Stomach (tissue), 9 donors: Measurements from ENCODE around the gene CARD10. TPM values are rescaled to one million over a fixed set of nuclear protein-coding genes. Genes with fewer than 3 reads are reported as not detected.
A peak's percentile ranks its signal among the peaks of the same experiment; 100 is the strongest.

Experiments used
- DNase-seq, 2 donors: peaks; one replicate each; pipeline versions ENCODE4 v3.0.0 to v3.0.0-alpha.2; 2013 to 2019
- H3K27ac ChIP-seq, 5 donors: fragments of 200-600 bp in 4 of 5; sonication (generic) in 4 of 5; one replicate each; pipeline ENCODE4 v1.5.1; 2013 to 2019; ENCODE audit warnings: mild to moderate bottlenecking in 1 of 5, moderate library complexity in 1 of 5
- H3K27me3 ChIP-seq, 3 donors: fragments of 200-600 bp; sonication (generic); one replicate each; pipeline ENCODE4 v1.5.1; 2017 to 2019; ENCODE audit warnings: mixed run types in 1 of 3
- H3K36me3 ChIP-seq, 4 donors: fragments of 200-600 bp; sonication (generic); 1 replicate in 3 of 4; 2 replicates in 1 of 4; pipeline ENCODE4 v1.5.1; 2016 to 2019
- H3K4me1 ChIP-seq, 4 donors: fragments of 200-600 bp; sonication (generic); one replicate each; pipeline ENCODE4 v1.5.1; 2016 to 2019
- H3K4me3 ChIP-seq, 4 donors: fragments of 200-600 bp; sonication (generic) in 3 of 4; one replicate each; pipeline ENCODE4 v1.5.1; 2016 to 2019; ENCODE audit warnings: mild to moderate bottlenecking in 1 of 4
- H3K9me3 ChIP-seq, 4 donors: fragments of 200-600 bp; sonication (generic); one replicate each; pipeline ENCODE4 v1.5.1; 2016 to 2019
- CTCF ChIP-seq, 7 experiments: fragments of 450-650 bp in 4 of 7; fragments of 200-600 bp in 3 of 7; sonication (generic) in 3 of 7; IDR thresholded peaks; one replicate each; pipeline ENCODE4 v1.5.1; 2016 to 2019; ENCODE audit warnings: antibody characterized with exemption in 7 of 7, control low read depth in 2 of 7, mild to moderate bottlenecking in 1 of 7
- EP300 ChIP-seq: sonication (generic); formaldehyde crosslinking; IDR thresholded peaks from one replicate; pipeline ENCODE4 v1.6.1; 2017; ENCODE audit warnings: antibody characterized with exemption
- POLR2A ChIP-seq, 4 donors: fragments of 450-650 bp; IDR thresholded peaks; one replicate each; pipeline ENCODE4 v1.6.1; 2016; ENCODE audit warnings: antibody characterized with exemption in 4 of 4, control low read depth in 2 of 4, mild to moderate bottlenecking in 1 of 4, moderate library complexity in 1 of 4
- POLR2AphosphoS5 ChIP-seq, 3 donors: sonication (generic); formaldehyde crosslinking; IDR thresholded peaks; one replicate each; pipeline ENCODE4 v1.6.1; 2016; ENCODE audit warnings: antibody characterized with exemption in 3 of 3
- WGBS, 5 donors: extraction: QIAGEN DNeasy Blood & Tissue Kit in 3 of 5; methylation state at CpG; one replicate each; pipeline versions ENCODE4 v1.1.5 to v1.1.7; 2013 to 2018; 5-methylcytosine and 5-hydroxymethylcytosine counted together
- intact Hi-C: fragments of 100-400 bp; cut with DNase I; formaldehyde crosslinking; loops from one replicate; pipeline ENCODE4 v1.15.1; 2023; ENCODE audit warnings: low total_unique reads
- polyA plus RNA-seq, 3 donors: library from polyadenylated mRNA; stranded (reverse); fragments of 200-250 nt; gene quantifications; one replicate each; pipeline ENCODE4 v1.2.3, GENCODE V29; 2013
- total RNA-seq, 5 donors: library from RNA; depleted of rRNA; stranded (reverse); fragments of >200 nt; gene quantifications; one replicate each; pipeline versions ENCODE4 v1.1.0 to v1.2.3, GENCODE V29; 2014 to 2016
- donor health status: healthy with polysubstance abuse.
- donor health status: Bipolar disorder and iron deficiency.
- donor health status: healthy.

CARD10 gene
- total and polyA plus RNA-seq, 8 donors = 5.5 to 120 (median 15.7) TPM

- peak; percentile 82 to 91 for DNase-seq
- Histone ChIP-seq H3K4me3 (peak overlapping the region; percentile 60 to 97 (median 75)), H3K27me3 (peaks cover 0 to 25% (median 0%) of the 10 kb centered on the region in 3 donors), H3K4me1 (peaks cover 70 to 93% (median 89%) of the 10 kb centered on the region in 4 donors), H3K27ac (peak overlapping the region; percentile 98 to 100 (median 99)), H3K9me3 (no peaks in the 10 kb centered on the region), H3K36me3 (peaks cover 20 to 29% (median 26%) of the 10 kb centered on the region in 4 donors)
- 13 to 26% (median 20%) methylated on average over 14 of the region's 14 CpGs for WGBS, 5 donors
- intact Hi-C loops = no loop called here
- TF ChIP-seq POLR2AphosphoS5 (IDR thresholded peaks at IDR 0.05) (peak; percentile 23 to 80 (median 53)), EP300 (no peak)
These were observed 44.2 kb upstream of the CARD10 start for GRCh38 chr22:37563153-37564081.

DNA sequence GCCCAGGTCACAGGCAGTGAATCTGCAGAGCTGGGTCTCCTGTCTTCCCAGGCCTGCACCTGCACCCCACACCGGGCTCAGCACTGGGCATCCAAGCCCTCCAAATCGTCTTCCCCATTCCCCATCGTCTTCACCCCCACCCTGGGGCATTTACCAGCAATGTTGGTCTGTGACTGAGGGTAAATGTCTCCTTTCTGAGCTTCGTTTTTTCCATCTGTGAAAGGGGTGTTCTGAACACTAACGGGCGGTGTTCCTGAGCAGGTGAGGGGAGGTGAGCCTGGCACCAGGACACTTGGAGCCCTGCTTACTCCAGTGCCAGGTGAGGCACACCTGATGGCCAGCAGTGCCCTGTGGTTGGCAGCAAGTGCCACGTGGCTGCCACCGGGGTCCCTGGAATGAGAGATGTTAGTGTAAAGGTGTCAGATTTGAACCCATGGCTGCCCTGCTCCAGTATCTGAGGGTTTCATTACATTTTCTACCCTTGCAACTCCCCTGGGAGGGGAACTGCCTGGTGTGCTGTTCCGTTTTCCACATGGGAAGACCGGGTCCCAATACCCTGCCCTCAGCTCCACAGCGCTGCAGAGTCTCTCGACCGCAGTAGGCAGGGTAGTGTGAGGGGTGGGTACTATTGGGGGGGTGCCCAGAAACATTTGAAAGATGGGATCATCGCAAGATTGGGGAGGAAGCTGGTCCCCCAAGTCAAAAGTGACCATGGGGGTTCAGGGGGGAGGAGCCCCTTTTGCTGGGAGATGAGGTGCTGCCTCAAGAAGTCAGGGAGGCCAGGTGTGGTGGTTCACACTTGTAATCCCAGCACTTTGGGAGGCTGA is 43.0 kb upstream of the CARD10 start:
- WGBS, 5 donors = 24 to 55% (median 41%) methylated on average over 7 to 14 of the region's 14 CpGs
- Histone ChIP-seq H3K4me1 (peaks cover 69 to 93% (median 87%) of the 10 kb centered on the region in 4 donors), H3K4me3 (peak overlapping the region; percentile 60 to 97 (median 75)), H3K27me3 (peaks cover 0 to 25% (median 0%) of the 10 kb centered on the region in 3 donors), H3K36me3 (peaks cover 12 to 17% (median 15%) of the 10 kb centered on the region in 4 donors), H3K9me3 (no peaks in the 10 kb centered on the region), H3K27ac (peak overlapping the region; percentile 98 to 100 (median 99))
- TF ChIP-seq CTCF (IDR thresholded peaks at IDR 0.05) (no peak), POLR2A (IDR thresholded peaks at IDR 0.05) (no peak), EP300 (no peak), POLR2AphosphoS5 (IDR thresholded peaks at IDR 0.05) (no peak)
- intact Hi-C loops = no loop called here
- DNase-seq = no peak

GRCh38 chr22:37561212-37562048 is 42.2 kb upstream of the CARD10 start:
- intact Hi-C loops = no loop called here
- Histone ChIP-seq H3K27me3 (peaks cover 0 to 25% (median 0%) of the 10 kb centered on the region in 3 donors), H3K4me3 (peak overlapping the region; percentile 60 to 97 (median 75)), H3K9me3 (no peaks in the 10 kb centered on the region), H3K36me3 (peaks cover 7 to 9% (median 9%) of the 10 kb centered on the region in 4 donors), H3K4me1 (peaks cover 68 to 93% (median 87%) of the 10 kb centered on the region in 4 donors), H3K27ac (peak overlapping the region; percentile 98 to 100 (median 99))
- TF ChIP-seq POLR2A (IDR thresholded peaks at IDR 0.05) = no peak
- peak in 5 of 7 experiments; percentile 53 to 87 (median 71) for TF ChIP-seq CTCF (IDR thresholded peaks at IDR 0.05)
- no peak for TF ChIP-seq EP300
- peak; percentile 7 to 89 (median 67) for TF ChIP-seq POLR2AphosphoS5 (IDR thresholded peaks at IDR 0.05)
- WGBS, 5 donors = 0 to 2% (median 1%) methylated on average over 28 to 56 of the region's 56 CpGs
- peak; percentile 95 to 97 for DNase-seq

DNA sequence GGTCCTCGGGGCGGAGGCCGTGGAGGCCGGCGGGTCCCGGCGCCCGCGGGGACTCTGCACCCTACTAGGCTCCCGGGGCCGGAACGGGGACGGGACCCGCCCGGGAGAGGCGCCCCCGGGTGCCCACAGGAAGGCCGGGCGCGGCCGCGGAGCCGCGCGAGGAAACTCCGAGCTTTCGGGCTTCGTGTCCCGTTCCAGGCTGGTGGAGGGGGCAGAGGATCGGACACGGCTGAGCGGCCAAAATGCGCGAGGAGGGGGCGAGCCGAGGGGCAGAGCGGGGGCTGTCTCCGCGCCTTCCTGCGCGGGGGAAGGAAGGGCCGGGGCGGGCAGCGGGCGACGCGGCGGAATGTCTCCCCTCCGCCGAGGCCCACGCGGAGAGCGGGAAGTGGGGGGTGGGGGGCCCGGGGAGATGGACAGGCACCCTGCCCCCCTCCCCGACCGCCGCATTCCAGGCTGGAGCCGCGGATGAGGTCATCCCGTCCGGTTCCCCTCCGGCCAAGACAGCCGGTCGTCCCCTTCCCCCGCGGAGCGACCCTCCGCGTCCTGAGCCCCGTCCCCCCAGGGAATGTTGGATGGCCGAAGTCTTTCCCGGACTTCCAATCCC is 41.5 kb upstream of the CARD10 start:
- DNase-seq = peak in 1 of 2 donors; percentile 86
- TF ChIP-seq POLR2A (IDR thresholded peaks at IDR 0.05) = no peak
- TF ChIP-seq EP300 = no peak
- TF ChIP-seq POLR2AphosphoS5 (IDR thresholded peaks at IDR 0.05) = no peak
- no peak for TF ChIP-seq CTCF (IDR thresholded peaks at IDR 0.05)

More for the DNA sequence above, 41.5 kb upstream of the CARD10 start:
- intact Hi-C loops = no loop called here
- Histone ChIP-seq H3K9me3 (no peaks in the 10 kb centered on the region), H3K27ac (peak overlapping the region; percentile 98 to 100 (median 99)), H3K27me3 (peaks cover 0 to 25% (median 0%) of the 10 kb centered on the region in 3 donors), H3K36me3 (peaks cover under 1 to 2% (median 1%) of the 10 kb centered on the region in 4 donors), H3K4me1 (peaks cover 61 to 87% (median 80%) of the 10 kb centered on the region in 4 donors), H3K4me3 (peak overlapping the region; percentile 60 to 97 (median 75))
- 0 to 1% (median 1%) methylated on average over 48 to 68 of the region's 72 CpGs for WGBS, 5 donors
